GM23338 (cell line): ENCODE results near the gene KCNK4. TPM values are rescaled to one million over a fixed set of nuclear protein-coding genes. Genes with fewer than 3 reads are reported as not detected.

ENCODE experiments used
- ATAC-seq: fragments of 200-7000 bp; cut with Tn5 transposase; 3 replicates; pipeline ENCODE4 v1.9.1; 2020
- DNase-seq: peaks from one replicate; pipeline ENCODE4 v3.0.0-alpha.2; 2015; ENCODE audit warnings: low spot score
- H2AFZ ChIP-seq: fragments of 200-600 bp; sonication (generic); 2 replicates; pipeline ENCODE4 v1.8.0; 2016; ENCODE audit warnings: antibody characterized with exemption, mild to moderate bottlenecking, moderate library complexity
- H3F3A ChIP-seq: fragments of 200-600 bp; sonication (generic); replicated peaks from 2 replicates; pipeline ENCODE4 v1.8.0; 2017; ENCODE audit warnings: antibody characterized with exemption, mixed run types, low read depth
- H3K27ac ChIP-seq: fragments of 200-600 bp; sonication (generic); 2 replicates; pipeline ENCODE4 v1.6.1; 2016; ENCODE audit warnings: low read depth
- H3K27me3 ChIP-seq: fragments of 200-600 bp; sonication (generic); 2 replicates; pipeline ENCODE4 v1.8.0; 2016; ENCODE audit warnings: mild to moderate bottlenecking, mixed run types, moderate library complexity; ENCODE audit not compliant: insufficient read depth
- H3K36me3 ChIP-seq: fragments of 200-600 bp; sonication (generic); 2 replicates; pipeline ENCODE4 v1.8.0; 2016; ENCODE audit warnings: mild to moderate bottlenecking; ENCODE audit not compliant: insufficient read depth
- H3K4me1 ChIP-seq: fragments of 200-600 bp; sonication (generic); 2 replicates; pipeline ENCODE4 v1.8.0; 2016; ENCODE audit warnings: mild to moderate bottlenecking, moderate library complexity; ENCODE audit not compliant: insufficient read depth
- H3K4me2 ChIP-seq: fragments of 200-600 bp; sonication (generic); 2 replicates; pipeline ENCODE4 v1.7.1; 2017; ENCODE audit warnings: mixed run types
- H3K4me3 ChIP-seq: fragments of 200-600 bp; sonication (generic); 2 replicates; pipeline ENCODE4 v1.6.1; 2016; ENCODE audit warnings: mixed run types
- H3K79me2 ChIP-seq: fragments of 200-600 bp; sonication (generic); replicated peaks from 2 replicates; pipeline ENCODE4 v1.8.0; 2017; ENCODE audit warnings: mild to moderate bottlenecking; ENCODE audit not compliant: insufficient read depth
- H3K9me2 ChIP-seq: fragments of 200-600 bp; sonication (generic); 2 replicates; pipeline ENCODE4 v1.8.0; 2017; ENCODE audit not compliant: insufficient read depth
- H4K20me1 ChIP-seq: fragments of 200-600 bp; sonication (generic); replicated peaks from 2 replicates; pipeline ENCODE4 v1.8.0; 2017; ENCODE audit warnings: mild to moderate bottlenecking; ENCODE audit not compliant: insufficient read depth
- H3K27ac Mint-ChIP-seq: 2 replicates; pipeline ENCODE4 v1.8.0; 2020; ENCODE audit warnings: inconsistent platforms, mild to moderate bottlenecking, moderate library complexity, mixed read lengths
- H3K27me3 Mint-ChIP-seq: 3 replicates; pipeline ENCODE4 v1.8.0; 2022; ENCODE audit warnings: low read depth, mild to moderate bottlenecking, moderate library complexity, mixed read lengths, inconsistent platforms; ENCODE audit not compliant: insufficient read depth, poor library complexity
- H3K36me3 Mint-ChIP-seq: 3 replicates; pipeline ENCODE4 v1.8.0; 2021; ENCODE audit warnings: low read depth, mild to moderate bottlenecking, inconsistent platforms, moderate library complexity, mixed read lengths
- H3K4me1 Mint-ChIP-seq: 3 replicates; pipeline ENCODE4 v1.8.0; 2020; ENCODE audit warnings: mild to moderate bottlenecking, inconsistent platforms, mixed read lengths
- H3K4me3 Mint-ChIP-seq: 3 replicates; pipeline ENCODE4 v1.8.0; 2021; ENCODE audit warnings: moderate library complexity, mild to moderate bottlenecking, inconsistent platforms, mixed read lengths
- H3K9me3 Mint-ChIP-seq: 3 replicates; pipeline ENCODE4 v1.8.0; 2020; ENCODE audit warnings: moderate library complexity, mild to moderate bottlenecking, inconsistent platforms, mixed read lengths
- ETS1 ChIP-seq: IDR thresholded peaks from 2 replicates; pipeline ENCODE4 v1.6.1; 2016; ENCODE audit warnings: antibody characterized with exemption
- EZH2 ChIP-seq: fragments of 200-600 bp; sonication (generic); IDR thresholded peaks from one replicate; pipeline ENCODE4 v1.8.0; 2017; ENCODE audit warnings: antibody characterized with exemption, mild to moderate bottlenecking, low read depth; ENCODE audit not compliant: unreplicated experiment
- JUNB ChIP-seq: IDR thresholded peaks from one replicate; pipeline ENCODE4 v1.6.1; 2016; ENCODE audit warnings: antibody characterized with exemption; ENCODE audit not compliant: unreplicated experiment
- NANOG ChIP-seq: IDR thresholded peaks from 2 replicates; pipeline ENCODE4 v1.6.1; 2016; ENCODE audit warnings: antibody characterized with exemption, borderline replicate concordance
- POLR2AphosphoS5 ChIP-seq: IDR thresholded peaks from 2 replicates; pipeline ENCODE4 v1.6.1; 2016; ENCODE audit warnings: antibody characterized with exemption, low read depth
- STAT1 ChIP-seq: IDR thresholded peaks from one replicate; pipeline ENCODE4 v1.6.1; 2016; ENCODE audit warnings: antibody characterized with exemption; ENCODE audit not compliant: unreplicated experiment
- ZNF331 ChIP-seq: fragments of 250-450 bp; sonication (Bioruptor Pico); IDR thresholded peaks from 2 replicates; pipeline ENCODE4 v1.5.0; 2020; ENCODE audit warnings: low read depth, mild to moderate bottlenecking, moderate library complexity
- ZNF462 ChIP-seq: fragments of 250-450 bp; sonication (Bioruptor Pico); IDR thresholded peaks from 2 replicates; pipeline ENCODE4 v1.5.0; 2020; ENCODE audit warnings: mild to moderate bottlenecking, moderate library complexity
- polyA plus RNA-seq: library from polyadenylated mRNA; unstranded; fragments of >200 nt; fragmentation: Nextera tagmentation; extraction: Ambion mirVana; gene quantifications from 2 replicates; pipeline ENCODE4 v1.2.1, GENCODE V29; 2016
- total RNA-seq: library from RNA; depleted of rRNA; stranded (reverse); fragments of >200 nt; shearing (Covaris generic); gene quantifications from 2 replicates; pipeline ENCODE4 v1.2.3, GENCODE V29; 2014

The KCNK4 gene
- total and polyA plus RNA-seq, 2 experiments from 2014 or later: 1.0 TPM; not detected in 1

GRCh38 chr11:64334764-64335735 is 43.9 kb downstream of the KCNK4 start:
- no peak overlapping the region for H3K4me2 ChIP-seq
- H3K9me2 ChIP-seq: no peaks in the 10 kb centered on the region
- no peaks in the 10 kb centered on the region for H3K79me2 ChIP-seq
- H4K20me1 ChIP-seq: no peaks in the 10 kb centered on the region
- H3K4me3 ChIP-seq: no peak overlapping the region
- no peaks in the 10 kb centered on the region for H3K27me3 ChIP-seq
- Mint-ChIP-seq H3K4me3 (no peak overlapping the region), H3K27me3 (peaks cover 13% of the 10 kb centered on the region), H3K9me3 (no peaks in the 10 kb centered on the region), H3K36me3 (no peaks in the 10 kb centered on the region), H3K4me1 (peaks cover 9% of the 10 kb centered on the region), H3K27ac (no peak overlapping the region)
- no peaks in the 10 kb centered on the region for H3K36me3 ChIP-seq
- no peak overlapping the region for H2AFZ ChIP-seq
- H3F3A ChIP-seq: no peaks in the 10 kb centered on the region
- TF ChIP-seq NANOG (no peak), JUNB (no peak), ZNF331 (CRISPR knock-in tag) (no peak), ETS1 (no peak), EZH2 (no peak)
- ATAC-seq (peak; percentile 13; the same call in 1 of the 3 replicates), DNase-seq (peak; percentile 56)
- no peak overlapping the region for H3K27ac ChIP-seq
- peaks cover 3% of the 10 kb centered on the region; the same call in 1 of the 2 replicates for H3K4me1 ChIP-seq

- no peak overlapping the region for H3K27ac Mint-ChIP-seq
- no peak overlapping the region for H3K4me3 Mint-ChIP-seq
- peaks cover 12% of the 10 kb centered on the region for H3K4me1 Mint-ChIP-seq
- TF ChIP-seq JUNB (no peak), ZNF331 (CRISPR knock-in tag) (no peak), ETS1 (no peak), ZNF462 (CRISPR knock-in tag) (no peak), STAT1 (no peak), POLR2AphosphoS5 (no peak)
Observed at GRCh38 chr11:64337538-64338249, 46.6 kb downstream of the KCNK4 start.

More at GRCh38 chr11:64337538-64338249, 46.6 kb downstream of the KCNK4 start:
- Histone ChIP-seq H3K79me2 (no peaks in the 10 kb centered on the region), H3K27me3 (no peaks in the 10 kb centered on the region), H3K4me1 (peaks cover 11% of the 10 kb centered on the region; the same call in 1 of the 2 replicates), H3F3A (0 out of 2 replicates have a peak, but pooled peaks cover 5% of the 10 kb centered on the region), H3K9me2 (no peaks in the 10 kb centered on the region), H2AFZ (no peak overlapping the region), H3K4me2 (no peak overlapping the region), H3K4me3 (no peak overlapping the region), H3K27ac (no peak overlapping the region), H4K20me1 (no peaks in the 10 kb centered on the region), H3K36me3 (no peaks in the 10 kb centered on the region)
- peaks cover 24% of the 10 kb centered on the region for H3K27me3 Mint-ChIP-seq
- DNase-seq (no peak), ATAC-seq (no peak)
- H3K9me3 Mint-ChIP-seq: no peaks in the 10 kb centered on the region
- no peaks in the 10 kb centered on the region for H3K36me3 Mint-ChIP-seq
